Mesendoderm (in vitro differentiated cells): ENCODE data around the gene LCNL1.

Source experiments
- DNase-seq: peaks from one replicate; pipeline ENCODE4 v3.0.0; 2013
- H2AK5ac ChIP-seq: 2 replicates; pipeline ENCODE4 v1.6.1; 2013; ENCODE audit warnings: low read length, inconsistent platforms
- H2BK120ac ChIP-seq: 2 replicates; pipeline ENCODE4 v1.6.1; 2013; ENCODE audit warnings: low read depth, mild to moderate bottlenecking, low read length, moderate library complexity, mixed read lengths
- H2BK15ac ChIP-seq: replicated peaks from 2 replicates; pipeline ENCODE4 v1.6.1; 2013; ENCODE audit warnings: low read depth, mild to moderate bottlenecking, moderate library complexity
- H2BK5ac ChIP-seq: 2 replicates; pipeline ENCODE4 v1.6.1; 2013; ENCODE audit warnings: low read length, inconsistent platforms
- H3K18ac ChIP-seq: 2 replicates; pipeline ENCODE4 v1.6.1; 2013; ENCODE audit warnings: mild to moderate bottlenecking, low read length, mixed read lengths
- H3K23ac ChIP-seq: one replicate; pipeline ENCODE4 v1.6.1; 2013; ENCODE audit warnings: low read length
- H3K27ac ChIP-seq: 2 replicates; pipeline ENCODE4 v1.5.1; 2013; ENCODE audit warnings: low read depth, mild to moderate bottlenecking, inconsistent platforms, low read length, moderate library complexity
- H3K27me3 ChIP-seq: 2 replicates; pipeline ENCODE4 v1.6.1; 2013; ENCODE audit warnings: low read length, control low read depth, mild to moderate bottlenecking, inconsistent platforms; ENCODE audit not compliant: insufficient read depth, poor library complexity
- H3K36me3 ChIP-seq: 2 replicates; pipeline ENCODE4 v1.6.1; 2013; ENCODE audit warnings: low read length, inconsistent platforms; ENCODE audit not compliant: control insufficient read depth, insufficient read depth
- H3K4ac ChIP-seq: one replicate; pipeline ENCODE4 v1.6.1; 2013; ENCODE audit warnings: low read depth, mild to moderate bottlenecking, low read length, moderate library complexity
- H3K4me1 ChIP-seq: 2 replicates; pipeline ENCODE4 v1.6.1; 2013; ENCODE audit warnings: low read depth, low read length, inconsistent platforms; ENCODE audit not compliant: control insufficient read depth
- H3K4me2 ChIP-seq: 2 replicates; pipeline ENCODE4 v1.6.1; 2013; ENCODE audit warnings: low read length
- H3K4me3 ChIP-seq: 2 replicates; pipeline ENCODE4 v1.5.1; 2013; ENCODE audit warnings: mild to moderate bottlenecking, low read length
- H3K56ac ChIP-seq: one replicate; pipeline ENCODE4 v1.6.1; 2013; ENCODE audit warnings: low read length
- H3K79me1 ChIP-seq: 2 replicates; pipeline ENCODE4 v1.6.1; 2013; ENCODE audit warnings: low read length, inconsistent platforms
- H3K79me2 ChIP-seq: 2 replicates; pipeline ENCODE4 v1.6.1; 2013; ENCODE audit warnings: mild to moderate bottlenecking, low read length; ENCODE audit not compliant: control insufficient read depth, insufficient read depth
- H3K9ac ChIP-seq: 2 replicates; pipeline ENCODE4 v1.6.1; 2013; ENCODE audit warnings: low read length, inconsistent platforms
- H4K5ac ChIP-seq: one replicate; pipeline ENCODE4 v1.6.1; 2013; ENCODE audit warnings: low read length
- H4K8ac ChIP-seq: one replicate; pipeline ENCODE4 v1.6.1; 2013; ENCODE audit warnings: low read depth, mild to moderate bottlenecking, control low read depth, low read length, moderate library complexity
- WGBS: extraction: QIAGEN DNeasy Blood & Tissue Kit; methylation state at CpG from one replicate; pipeline ENCODE4 v1.1.7; 2013; ENCODE audit warnings: low lambda C conversion rate, missing lambda C conversion rate; ENCODE audit not compliant: insufficient coverage; ENCODE audit errors: extremely low coverage; 5-methylcytosine and 5-hydroxymethylcytosine counted together

The LCNL1 gene

GRCh38 chr9:136942881-136943230 lies 39.9 kb upstream of the LCNL1 start:
- no peak overlapping the region for H2BK15ac ChIP-seq
- H3K27me3 ChIP-seq: no peaks in the 10 kb centered on the region
- no peak overlapping the region for H3K4me3 ChIP-seq

GRCh38 chr9:136943291-136944211 lies 39.2 kb upstream of the LCNL1 start:
- Histone ChIP-seq H3K9ac (peak overlapping the region; percentile 94), H3K79me2 (peaks cover 3% of the 10 kb centered on the region), H4K5ac (no peak overlapping the region), H3K27ac (peak overlapping the region; percentile 74), H3K4me1 (no peaks in the 10 kb centered on the region), H3K27me3 (no peaks in the 10 kb centered on the region), H2AK5ac (no peak overlapping the region), H2BK120ac (no peak overlapping the region), H3K4me3 (peak overlapping the region; percentile 47), H3K79me1 (peaks cover 2% of the 10 kb centered on the region), H3K4ac (peak overlapping the region; percentile 39), H2BK5ac (no peak overlapping the region), H3K23ac (no peak overlapping the region), H4K8ac (no peak overlapping the region), H3K56ac (peak overlapping the region; percentile 94), H3K18ac (peak overlapping the region; percentile 57), H3K36me3 (peaks cover 8% of the 10 kb centered on the region), H2BK15ac (no peak overlapping the region), H3K4me2 (peak overlapping the region; percentile 81)
- WGBS: no CpG with 5 or more reads among the region's 61 CpGs
- peak; percentile 39 for DNase-seq

More at GRCh38 chr9:136942881-136943230, 39.9 kb upstream of the LCNL1 start:
- H3K4me1 ChIP-seq: no peaks in the 10 kb centered on the region
- no peak overlapping the region for H3K27ac ChIP-seq
- no peak overlapping the region for H3K4ac ChIP-seq
- H3K56ac ChIP-seq: peak overlapping the region; percentile 94
- H3K79me2 ChIP-seq: peaks cover 3% of the 10 kb centered on the region
- no peak overlapping the region for H2BK5ac ChIP-seq
- no peak overlapping the region for H2BK120ac ChIP-seq
- no peak overlapping the region for H3K23ac ChIP-seq
- no peak for DNase-seq
- H3K18ac ChIP-seq: no peak overlapping the region
- H4K8ac ChIP-seq: no peak overlapping the region
- H3K4me2 ChIP-seq: no peak overlapping the region
- peaks cover 8% of the 10 kb centered on the region for H3K36me3 ChIP-seq
- no peak overlapping the region for H4K5ac ChIP-seq
- no peak overlapping the region for H2AK5ac ChIP-seq
- no CpG with 5 or more reads among the region's 16 CpGs for WGBS
- H3K9ac ChIP-seq: no peak overlapping the region
- peaks cover 2% of the 10 kb centered on the region for H3K79me1 ChIP-seq

- Histone ChIP-seq H3K4me2 (peak overlapping the region; percentile 81), H3K27ac (peak overlapping the region; percentile 74), H3K9ac (peak overlapping the region; percentile 94), H3K56ac (peak overlapping the region; percentile 94), H4K5ac (no peak overlapping the region), H3K79me1 (peaks cover 2% of the 10 kb centered on the region), H2BK5ac (no peak overlapping the region), H3K4ac (peak overlapping the region; percentile 39), H3K4me3 (peak overlapping the region; percentile 47), H2BK120ac (peak overlapping the region; percentile 16), H4K8ac (no peak overlapping the region), H3K23ac (peak overlapping the region; percentile 99), H3K18ac (peak overlapping the region; percentile 57), H3K4me1 (no peaks in the 10 kb centered on the region), H2AK5ac (no peak overlapping the region), H3K27me3 (no peaks in the 10 kb centered on the region), H2BK15ac (no peak overlapping the region), H3K79me2 (peaks cover 3% of the 10 kb centered on the region), H3K36me3 (peaks cover 8% of the 10 kb centered on the region)
- DNase-seq: peak; percentile 54
- no CpG with 5 or more reads among the region's 45 CpGs for WGBS
Measured at GRCh38 chr9:136944212-136944518, 38.6 kb upstream of the LCNL1 start.

GRCh38 chr9:136944519-136945332 lies 38.1 kb upstream of the LCNL1 start, which contains the start of the genes C8G and FBXW5:
Gene C8G, plus strand, starts transcription at chr9:136945243. Its CDS starts 78 bp downstream, at chr9:136945321.
Gene FBXW5, minus strand, starts transcription at chr9:136944738. Its CDS starts 655 bp downstream, at chr9:136944083.
- WGBS: no CpG with 5 or more reads among the region's 74 CpGs
- H3K27ac ChIP-seq: peak within 1 kb of the TSS; percentile 74

GRCh38 chr9:136945333-136946227 lies 37.2 kb upstream of the LCNL1 start:
- Histone ChIP-seq H2BK5ac (no peak overlapping the region), H3K27me3 (no peaks in the 10 kb centered on the region), H3K79me1 (peaks cover 2% of the 10 kb centered on the region), H4K8ac (no peak overlapping the region), H3K79me2 (peaks cover 3% of the 10 kb centered on the region), H3K36me3 (peaks cover 5% of the 10 kb centered on the region), H3K27ac (no peak overlapping the region), H3K9ac (no peak overlapping the region), H2BK120ac (no peak overlapping the region), H3K23ac (no peak overlapping the region), H3K18ac (no peak overlapping the region), H3K4me2 (no peak overlapping the region), H4K5ac (no peak overlapping the region), H2AK5ac (no peak overlapping the region), H2BK15ac (no peak overlapping the region), H3K56ac (no peak overlapping the region), H3K4ac (no peak overlapping the region), H3K4me1 (no peaks in the 10 kb centered on the region), H3K4me3 (no peak overlapping the region)
- WGBS: no CpG with 5 or more reads among the region's 30 CpGs
- DNase-seq: no peak

More at GRCh38 chr9:136944519-136945332, 38.1 kb upstream of the LCNL1 start, which contains the start of the genes C8G and FBXW5:
- Histone ChIP-seq H4K5ac (no peak within 1 kb of the TSS), H3K4me2 (peak within 1 kb of the TSS; percentile 81), H2BK120ac (peak within 1 kb of the TSS; percentile 16), H3K79me2 (peaks cover 3% of the 10 kb centered on the region), H3K23ac (peak within 1 kb of the TSS; percentile 99), H4K8ac (no peak within 1 kb of the TSS), H2BK15ac (no peak within 1 kb of the TSS), H2AK5ac (no peak within 1 kb of the TSS), H3K56ac (peak within 1 kb of the TSS; percentile 94), H3K4me3 (peak within 1 kb of the TSS; percentile 47), H3K4ac (peak within 1 kb of the TSS; percentile 39), H3K9ac (peak within 1 kb of the TSS; percentile 94), H3K79me1 (peaks cover 2% of the 10 kb centered on the region), H3K18ac (peak within 1 kb of the TSS; percentile 57), H3K36me3 (peaks cover 5% of the 10 kb centered on the region), H3K4me1 (no peaks in the 10 kb centered on the region), H3K27me3 (no peaks in the 10 kb centered on the region), H2BK5ac (no peak within 1 kb of the TSS)
- peak; percentile 94 for DNase-seq
